Measurements from ENCODE around the gene FOXI1. TPM values are rescaled to one million over a fixed set of nuclear protein-coding genes. Genes with fewer than 3 reads are reported as not detected.

FOXI1 gene
- total and polyA plus RNA-seq, 12 donors = not detected

GRCh38 chr5:170067152-170067551 lies 38.5 kb upstream of the FOXI1 start:
- no peak for TF ChIP-seq CTCF (IDR thresholded peaks at IDR 0.05)
- intact Hi-C loops (cut with DNase I) = loop anchor here in 3 of 10 donors (10.0 kb wide), 1 partner anchor 362 kb away; no protein-coding TSS in a partner anchor
- Histone ChIP-seq H3K9me3 (no peaks in the 10 kb centered on the region), H3K27me3 (peaks cover 0 to 22% (median 0%) of the 10 kb centered on the region in 7 donors), H3K27ac (no peak overlapping the region), H3K36me3 (peaks cover 0 to 77% (median 0%) of the 10 kb centered on the region in 9 donors), H3K4me1 (no peaks in the 10 kb centered on the region), H3K4me3 (no peak overlapping the region)
- ATAC-seq (no peak), DNase-seq (no peak)

- Histone ChIP-seq H3K4me3 (no peak overlapping the region), H3K4me1 (no peaks in the 10 kb centered on the region), H3K9me3 (no peaks in the 10 kb centered on the region), H3K27ac (no peak overlapping the region), H3K27me3 (peaks cover 0 to 22% (median 0%) of the 10 kb centered on the region in 7 donors), H3K36me3 (peaks cover 0 to 76% (median 0%) of the 10 kb centered on the region in 9 donors)
- ATAC-seq (no peak), DNase-seq (no peak)
- no peak for TF ChIP-seq CTCF (IDR thresholded peaks at IDR 0.05)
- WGBS, 2 donors = 74 to 76% methylated on average over 4 of the region's 4 CpGs
- intact Hi-C loops (cut with DNase I) = loop anchor here in 3 of 10 donors (10.0 kb wide), 1 partner anchor 363 kb away; no protein-coding TSS in a partner anchor
These were observed 38.0 kb upstream of the FOXI1 start for GRCh38 chr5:170067574-170068170.

- no peaks in the 10 kb centered on the region for H3K9me3 ChIP-seq
- no peak overlapping the region for H3K4me3 ChIP-seq
- H3K27me3 ChIP-seq = peaks cover 0 to 19% (median 0%) of the 10 kb centered on the region in 7 donors
- DNase-seq (no peak), ATAC-seq (no peak)
- 72 to 82% methylated on average over 5 of the region's 5 CpGs for WGBS, 2 donors
- no peaks in the 10 kb centered on the region for H3K4me1 ChIP-seq
- H3K27ac ChIP-seq = no peak overlapping the region
- TF ChIP-seq CTCF (IDR thresholded peaks at IDR 0.05) = no peak
- peaks cover 0 to 62% (median 0%) of the 10 kb centered on the region in 9 donors for H3K36me3 ChIP-seq
- intact Hi-C loops (cut with DNase I) = loop anchor here in 3 of 10 donors (10.0 kb wide), 1 partner anchor 365 kb away; no protein-coding TSS in a partner anchor
These were observed 36.2 kb upstream of the FOXI1 start for GRCh38 chr5:170069512-170069911.

- DNase-seq = peak; percentile 9 to 43
- intact Hi-C loops (cut with DNase I) = loop anchor here in 6 of 10 donors (2.0 to 5.0 kb wide), 3 partner anchors 368 to 373 kb away; no protein-coding TSS in a partner anchor
- Histone ChIP-seq H3K27me3 (peaks cover 0 to 24% (median 2%) of the 10 kb centered on the region in 7 donors), H3K27ac (no peak overlapping the region), H3K4me3 (no peak overlapping the region), H3K36me3 (peaks cover 0 to 72% (median 0%) of the 10 kb centered on the region in 9 donors), H3K4me1 (no peaks in the 10 kb centered on the region), H3K9me3 (no peaks in the 10 kb centered on the region)
- peak; percentile 40 to 76 (median 72) for TF ChIP-seq CTCF (IDR thresholded peaks at IDR 0.05)
- ATAC-seq = peak in 6 of 8 donors; percentile 38 to 73 (median 58)
- 31 to 37% methylated on average over 14 of the region's 14 CpGs for WGBS, 2 donors
These were observed 34.9 kb upstream of the FOXI1 start for GRCh38 chr5:170070556-170071412.
